SW 1271 (cell line): ENCODE data around the gene SESTD1.
"Not testable (repeated sequence)": the region's sequence is repeated elsewhere in the genome, so short reads cannot be mapped to it uniquely, and the experiment has no call there.

ENCODE experiments used
- DNase-seq, 2 experiments: peaks; one replicate each; lab custom pipeline; 2025; lab: John Stamatoyannopoulos, UW

The SESTD1 gene

GRCh38 chr2:179106342-179106675 lies 158.3 kb downstream of the SESTD1 start:
- DNase-seq, result no peak

- DNase-seq, result no peak
These were observed 159.9 kb downstream of the SESTD1 start for GRCh38 chr2:179104736-179105135.

GRCh38 chr2:179098080-179098689 lies 166.4 kb downstream of the SESTD1 start:
- no peak for DNase-seq

GRCh38 chr2:179097131-179097530 lies 167.5 kb downstream of the SESTD1 start:
- DNase-seq, result no peak

- DNase-seq, result no peak
These were observed 168.5 kb downstream of the SESTD1 start for GRCh38 chr2:179096090-179096489.

- not testable (repeated sequence) for DNase-seq
These were observed 171.7 kb downstream of the SESTD1 start for GRCh38 chr2:179092912-179093311.

GRCh38 chr2:179082697-179083096 lies 181.9 kb downstream of the SESTD1 start:
- DNase-seq, result no peak

- no peak for DNase-seq
These were observed 182.7 kb downstream of the SESTD1 start for GRCh38 chr2:179081954-179082353.

GRCh38 chr2:179072527-179072926 lies 192.1 kb downstream of the SESTD1 start:
- DNase-seq, result no peak

- DNase-seq, result no peak
These were observed 192.7 kb downstream of the SESTD1 start for GRCh38 chr2:179071810-179072355.

- DNase-seq, result no peak
These were observed 193.7 kb downstream of the SESTD1 start for GRCh38 chr2:179070895-179071294.

GRCh38 chr2:179069685-179070084 lies 194.9 kb downstream of the SESTD1 start:
- DNase-seq, result no peak

GRCh38 chr2:179068991-179069643 lies 195.5 kb downstream of the SESTD1 start:
- no peak for DNase-seq

GRCh38 chr2:179059026-179059700 lies 205.5 kb downstream of the SESTD1 start:
- no peak for DNase-seq

GRCh38 chr2:179057737-179058136 lies 206.9 kb downstream of the SESTD1 start:
- no peak for DNase-seq

GRCh38 chr2:179053568-179053967 lies 211.1 kb downstream of the SESTD1 start:
- not testable (repeated sequence) for DNase-seq
